ENCODE data around the gene MRPL37. TPM values are rescaled to one million over a fixed set of nuclear protein-coding genes. Genes with fewer than 3 reads are reported as not detected.

The MRPL37 gene
- polyA plus RNA-seq, 1 of the 3 experiments (the other 2 are of a cell fraction): 11.3 TPM

DNA sequence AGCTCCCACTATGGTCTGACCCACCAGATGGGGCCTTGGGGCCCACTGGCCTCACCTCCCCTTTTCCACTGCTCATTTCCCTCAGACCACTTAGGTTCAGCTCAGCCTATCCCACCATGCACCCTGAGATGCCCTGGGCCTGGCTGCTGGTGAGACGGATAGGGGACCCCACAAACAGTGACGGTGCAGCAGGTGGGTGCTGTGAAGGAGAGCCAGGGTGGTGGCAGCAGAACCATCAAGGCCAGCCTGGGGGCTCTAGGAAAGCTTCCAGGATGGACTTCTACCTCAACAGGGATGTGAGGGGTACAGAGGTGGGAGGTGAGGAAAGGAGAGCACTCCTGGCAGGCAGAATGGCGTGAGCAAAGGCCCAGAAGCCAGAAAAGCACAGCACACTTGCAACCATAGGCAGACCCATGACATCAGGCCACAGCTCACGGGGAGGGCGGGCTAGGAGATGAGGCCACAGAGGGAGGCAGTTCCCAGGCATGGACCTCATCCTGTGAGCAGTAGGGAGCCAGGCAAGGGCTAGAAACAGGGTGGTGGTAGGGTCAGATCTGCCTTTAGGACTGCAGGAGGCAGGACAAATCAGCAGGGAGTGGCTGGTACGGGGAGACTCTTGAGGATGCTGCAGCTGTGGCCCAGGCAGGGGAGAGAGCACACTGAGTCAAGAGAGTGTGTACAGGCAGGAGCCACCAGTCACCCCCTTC lies 23.2 kb upstream of the MRPL37 start (continued):
- TF ChIP-seq, protein P1, sequence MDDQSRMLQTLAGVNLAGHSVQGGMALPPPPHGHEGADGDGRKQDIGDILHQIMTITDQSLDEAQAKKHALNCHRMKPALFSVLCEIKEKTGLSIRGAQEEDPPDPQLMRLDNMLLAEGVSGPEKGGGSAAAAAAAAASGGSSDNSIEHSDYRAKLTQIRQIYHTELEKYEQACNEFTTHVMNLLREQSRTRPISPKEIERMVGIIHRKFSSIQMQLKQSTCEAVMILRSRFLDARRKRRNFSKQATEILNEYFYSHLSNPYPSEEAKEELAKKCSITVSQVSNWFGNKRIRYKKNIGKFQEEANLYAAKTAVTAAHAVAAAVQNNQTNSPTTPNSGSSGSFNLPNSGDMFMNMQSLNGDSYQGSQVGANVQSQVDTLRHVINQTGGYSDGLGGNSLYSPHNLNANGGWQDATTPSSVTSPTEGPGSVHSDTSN (IDR thresholded peaks at IDR 0.05): no peak

DNA sequence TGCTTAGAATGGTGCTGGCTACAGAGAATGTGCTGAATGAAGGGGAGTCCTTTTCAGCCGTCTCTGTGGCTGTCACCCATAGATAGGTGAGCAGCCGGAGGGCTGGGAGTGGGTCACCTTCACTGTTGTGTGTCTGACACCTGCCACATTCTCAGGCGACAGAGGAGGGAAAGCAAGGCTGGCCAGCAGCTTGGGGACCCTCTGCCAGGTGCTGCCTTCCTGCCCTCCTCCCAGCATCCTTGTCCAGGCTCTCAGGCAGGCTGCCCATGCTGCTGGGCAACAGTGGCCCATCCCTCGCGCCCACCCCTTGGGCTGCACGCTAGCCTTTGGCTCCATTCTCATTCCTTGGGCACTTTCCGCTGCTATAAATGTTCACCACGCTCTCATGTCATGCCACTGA lies 22.2 kb upstream of the MRPL37 start:
- CTCF ChIA-PET: interaction anchor here (1.3 kb wide), 1 partner anchor 97 kb away, joined by 4 read pairs; no protein-coding TSS in a partner anchor
- no peak for DNase-seq
- H3K9me2 ChIP-seq: no peaks in the 10 kb centered on the region

More for the DNA sequence above, 22.2 kb upstream of the MRPL37 start:
- TF ChIP-seq, protein P2, sequence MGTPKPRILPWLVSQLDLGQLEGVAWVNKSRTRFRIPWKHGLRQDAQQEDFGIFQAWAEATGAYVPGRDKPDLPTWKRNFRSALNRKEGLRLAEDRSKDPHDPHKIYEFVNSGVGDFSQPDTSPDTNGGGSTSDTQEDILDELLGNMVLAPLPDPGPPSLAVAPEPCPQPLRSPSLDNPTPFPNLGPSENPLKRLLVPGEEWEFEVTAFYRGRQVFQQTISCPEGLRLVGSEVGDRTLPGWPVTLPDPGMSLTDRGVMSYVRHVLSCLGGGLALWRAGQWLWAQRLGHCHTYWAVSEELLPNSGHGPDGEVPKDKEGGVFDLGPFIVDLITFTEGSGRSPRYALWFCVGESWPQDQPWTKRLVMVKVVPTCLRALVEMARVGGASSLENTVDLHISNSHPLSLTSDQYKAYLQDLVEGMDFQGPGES (IDR thresholded peaks at IDR 0.05; ENCODE audit: low read depth, low read length): no peak
- TF ChIP-seq MXI1 (IDR thresholded peaks at IDR 0.05; ENCODE audit: low read depth, low read length) (no peak), EP300 (IDR thresholded peaks at IDR 0.05; ENCODE audit: borderline replicate concordance in 1 of 2, low read depth in 1 of 2, low read length in 1 of 2) (no peak), ELF1 (IDR thresholded peaks at IDR 0.05) (no peak), POLR2AphosphoS5 (IDR thresholded peaks at IDR 0.05; ENCODE audit: low read depth, low read length) (no peak), TEAD4 (IDR thresholded peaks at IDR 0.05; ENCODE audit: borderline replicate concordance, insufficient read depth) (no peak), JUND (IDR thresholded peaks at IDR 0.05) (no peak), RCOR1 (IDR thresholded peaks at IDR 0.05; ENCODE audit: low read length) (no peak), GATA2 (CRISPR knock-in tag; IDR thresholded peaks at IDR 0.05) (no peak), FOXJ3 (CRISPR knock-in tag; IDR thresholded peaks at IDR 0.05) (no peak), MEF2A (IDR thresholded peaks at IDR 0.05; ENCODE audit: borderline replicate concordance, low read depth) (no peak)
- TF ChIP-seq, protein P1 (IDR thresholded peaks at IDR 0.05): no peak
- TF ChIP-seq, protein P3, sequence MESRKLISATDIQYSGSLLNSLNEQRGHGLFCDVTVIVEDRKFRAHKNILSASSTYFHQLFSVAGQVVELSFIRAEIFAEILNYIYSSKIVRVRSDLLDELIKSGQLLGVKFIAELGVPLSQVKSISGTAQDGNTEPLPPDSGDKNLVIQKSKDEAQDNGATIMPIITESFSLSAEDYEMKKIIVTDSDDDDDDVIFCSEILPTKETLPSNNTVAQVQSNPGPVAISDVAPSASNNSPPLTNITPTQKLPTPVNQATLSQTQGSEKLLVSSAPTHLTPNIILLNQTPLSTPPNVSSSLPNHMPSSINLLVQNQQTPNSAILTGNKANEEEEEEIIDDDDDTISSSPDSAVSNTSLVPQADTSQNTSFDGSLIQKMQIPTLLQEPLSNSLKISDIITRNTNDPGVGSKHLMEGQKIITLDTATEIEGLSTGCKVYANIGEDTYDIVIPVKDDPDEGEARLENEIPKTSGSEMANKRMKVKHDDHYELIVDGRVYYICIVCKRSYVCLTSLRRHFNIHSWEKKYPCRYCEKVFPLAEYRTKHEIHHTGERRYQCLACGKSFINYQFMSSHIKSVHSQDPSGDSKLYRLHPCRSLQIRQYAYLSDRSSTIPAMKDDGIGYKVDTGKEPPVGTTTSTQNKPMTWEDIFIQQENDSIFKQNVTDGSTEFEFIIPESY (IDR thresholded peaks at IDR 0.05; ENCODE audit: borderline replicate concordance, low read depth): no peak
- TF ChIP-seq, protein P4, sequence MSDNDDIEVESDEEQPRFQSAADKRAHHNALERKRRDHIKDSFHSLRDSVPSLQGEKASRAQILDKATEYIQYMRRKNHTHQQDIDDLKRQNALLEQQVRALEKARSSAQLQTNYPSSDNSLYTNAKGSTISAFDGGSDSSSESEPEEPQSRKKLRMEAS (IDR thresholded peaks at IDR 0.05; ENCODE audit: low read depth): no peak
- Histone ChIP-seq H2AFZ (ENCODE audit: low read depth) (no peak overlapping the region), H3K79me2 (ENCODE audit: insufficient read depth) (no peaks in the 10 kb centered on the region), H4K20me1 (ENCODE audit: insufficient read depth) (no peaks in the 10 kb centered on the region), H3K4me3 (ENCODE audit: low read depth in 2 of 2, low read length in 1 of 2) (no peak overlapping the region), H3K27ac (ENCODE audit: low read depth in 2 of 2, low read length in 1 of 2) (no peak overlapping the region), H3K9me3 (no peaks in the 10 kb centered on the region), H3K9ac (no peak overlapping the region), H3K36me3 (replicated peaks in 1 of 2; ENCODE audit: control insufficient read depth in 1 of 2, insufficient read depth in 2 of 2, low read length in 1 of 2) (no peaks in the 10 kb centered on the region), H3F3A (replicated peaks; ENCODE audit: insufficient read depth) (no peaks in the 10 kb centered on the region), H3K4me1 (ENCODE audit: control insufficient read depth in 1 of 2, insufficient read depth in 2 of 2, low read depth in 1 of 2, low read length in 1 of 2) (no peaks in the 10 kb centered on the region; a peak in 1 of 4 replicates), H3K27me3 (ENCODE audit: insufficient read depth) (no peaks in the 10 kb centered on the region), H3K4me2 (no peak overlapping the region)
- POLR2A ChIA-PET: no interaction called here
- 92% methylated on average over 7 of the region's 8 CpGs for WGBS (ENCODE audit: low lambda C conversion rate)

Measured in SK-N-SH (cell line).